GM19023 (cell line): ENCODE results near the gene ZNF536.

Source experiments
- ATAC-seq: cut with Tn5 transposase; IDR thresholded peaks from one replicate; pipeline ENCODE4 v1.9.1; 2021; ENCODE audit warnings: mild to moderate bottlenecking, moderate library complexity; ENCODE audit not compliant: unreplicated experiment

The ZNF536 gene

DNA sequence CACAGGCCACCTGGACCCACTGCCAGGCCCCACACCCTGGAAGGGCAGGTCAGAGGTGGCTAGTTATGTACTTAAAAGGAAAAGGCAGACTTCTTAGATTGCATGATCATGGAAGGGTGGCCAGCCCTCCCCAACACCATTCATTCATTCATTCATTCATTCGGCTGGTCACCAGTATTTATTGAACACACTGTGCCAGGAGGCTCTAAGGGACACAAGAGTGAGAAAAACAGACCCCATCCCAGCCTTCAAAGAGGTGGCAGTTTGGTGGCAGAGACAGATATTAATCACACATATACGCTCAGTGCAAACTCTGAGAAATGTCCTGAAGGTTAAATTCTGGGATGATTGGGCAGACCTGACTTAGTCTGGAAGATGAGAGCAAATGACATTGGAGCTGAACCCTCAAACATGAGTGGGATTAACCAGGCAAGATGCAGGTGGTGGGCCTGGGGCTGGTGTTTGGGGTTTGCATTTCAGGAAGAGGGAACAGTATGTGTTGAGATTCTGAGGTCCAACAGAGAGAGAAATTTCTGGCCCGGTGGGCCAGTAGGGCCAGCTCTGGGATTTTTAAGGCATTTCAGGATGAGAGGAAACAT lies 147.5 kb downstream of the ZNF536 start:
- ATAC-seq, result no peak

DNA sequence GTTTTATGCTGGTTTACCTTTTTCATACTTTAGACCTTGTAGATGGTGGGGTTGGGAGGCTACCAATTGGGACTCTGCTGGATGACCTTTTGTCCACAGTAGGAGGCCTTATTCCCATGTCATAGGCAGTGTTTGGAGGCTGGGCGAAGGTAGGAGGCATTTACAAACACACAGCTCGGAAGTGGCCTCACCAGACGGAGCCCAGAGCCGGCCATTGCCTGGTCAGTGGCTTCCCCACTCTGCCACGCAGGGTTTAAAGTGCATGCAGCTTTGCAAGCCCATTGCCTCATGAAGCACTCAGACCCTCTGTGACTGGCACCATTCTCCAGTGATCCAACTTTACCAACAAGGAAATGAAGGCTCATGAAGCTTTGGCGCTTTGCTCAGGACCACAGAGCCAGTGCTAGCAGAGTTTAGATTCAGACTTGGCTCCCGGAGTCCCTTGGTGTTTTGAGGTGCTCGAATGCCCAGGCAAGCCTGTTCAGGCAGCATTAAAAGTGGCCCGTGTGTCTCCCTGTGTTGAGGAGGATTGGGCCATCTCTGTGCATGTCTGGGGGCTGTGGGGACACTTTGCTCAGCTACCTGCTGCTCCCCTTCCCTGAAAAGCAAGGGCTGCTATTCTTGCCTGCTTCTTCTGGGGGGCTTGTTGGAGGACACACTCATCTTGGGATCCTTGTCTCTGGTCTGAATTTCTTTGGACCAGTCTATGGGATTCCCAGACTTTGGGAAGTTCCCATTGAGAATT lies 148.7 kb downstream of the ZNF536 start:
- ATAC-seq, result no peak

DNA sequence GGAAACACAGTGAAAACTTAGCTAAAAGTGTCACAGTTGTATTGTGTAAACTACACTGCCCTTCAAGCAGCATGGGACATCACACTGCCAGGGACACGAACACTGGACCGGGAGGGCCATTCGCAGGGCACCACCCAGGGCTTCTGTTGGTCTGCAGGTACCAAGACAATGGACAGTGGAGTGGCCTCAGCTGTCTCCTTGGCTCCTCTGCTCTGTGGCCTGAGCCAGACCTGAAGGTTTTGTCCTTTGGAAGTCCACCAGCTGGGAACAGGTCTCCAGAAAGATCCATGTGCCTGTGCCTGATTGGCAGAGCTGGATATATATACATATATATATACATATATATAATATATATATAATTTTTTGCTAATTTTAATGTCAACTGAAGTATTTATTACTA lies 149.8 kb downstream of the ZNF536 start:
- ATAC-seq, result no peak

DNA sequence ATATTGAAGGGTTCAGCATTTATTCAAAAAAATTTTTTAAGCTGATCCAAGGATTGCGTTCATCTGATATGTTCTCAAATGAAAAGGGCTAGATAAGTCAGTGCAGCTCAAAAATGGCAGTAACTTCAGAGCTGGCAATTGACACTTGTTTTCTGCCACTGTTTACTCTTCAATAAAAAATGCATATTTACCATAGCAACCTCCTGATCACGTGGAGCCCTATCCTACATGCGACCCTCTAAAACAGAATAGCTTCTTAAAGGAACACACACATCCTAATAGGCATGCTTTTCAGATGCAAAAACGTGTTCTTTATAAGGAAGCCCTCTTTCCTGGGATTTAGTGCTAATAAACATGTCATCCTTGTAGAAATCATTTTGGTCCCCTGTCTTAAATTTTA lies 150.2 kb downstream of the ZNF536 start:
- no peak for ATAC-seq

DNA sequence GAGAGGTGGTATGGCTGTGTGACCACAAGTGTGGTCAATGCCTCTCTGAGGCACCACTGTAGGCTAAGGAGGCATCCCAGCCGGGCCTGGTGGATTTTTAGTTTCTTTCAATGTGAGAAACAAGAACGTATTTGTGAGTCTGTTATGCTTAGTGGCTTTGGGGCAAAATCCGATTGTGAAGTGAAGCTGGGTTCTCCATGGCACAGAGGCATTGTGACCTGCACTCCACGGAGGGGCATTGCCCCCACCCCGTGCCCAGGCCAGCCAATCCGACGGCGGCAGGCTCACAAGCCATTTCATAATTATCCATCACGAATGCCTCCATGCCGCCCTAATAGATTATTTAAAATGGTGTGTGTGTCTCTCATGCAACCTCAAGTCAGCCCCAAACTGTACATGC lies 151.6 kb downstream of the ZNF536 start:
- ATAC-seq, result no peak

DNA sequence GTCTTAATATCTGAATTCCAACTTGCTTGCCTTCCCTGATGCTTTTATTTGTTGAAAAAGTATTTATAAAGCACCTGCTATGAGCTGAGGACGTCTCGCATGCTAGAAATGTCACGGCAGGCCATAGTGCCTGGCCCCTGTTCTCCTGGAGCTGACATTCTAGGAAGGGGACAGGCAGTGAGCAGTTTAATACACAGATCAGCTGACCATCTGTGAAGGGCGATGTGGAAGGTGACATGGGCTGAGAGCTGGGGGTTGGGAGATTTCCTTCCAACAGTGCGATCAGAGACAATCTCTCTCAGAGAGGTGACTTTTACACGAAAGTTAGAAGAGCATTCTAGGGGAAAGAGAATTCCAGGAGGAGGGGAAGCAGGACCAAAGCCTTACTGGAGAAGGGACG lies 153.2 kb downstream of the ZNF536 start:
- ATAC-seq, result no peak

DNA sequence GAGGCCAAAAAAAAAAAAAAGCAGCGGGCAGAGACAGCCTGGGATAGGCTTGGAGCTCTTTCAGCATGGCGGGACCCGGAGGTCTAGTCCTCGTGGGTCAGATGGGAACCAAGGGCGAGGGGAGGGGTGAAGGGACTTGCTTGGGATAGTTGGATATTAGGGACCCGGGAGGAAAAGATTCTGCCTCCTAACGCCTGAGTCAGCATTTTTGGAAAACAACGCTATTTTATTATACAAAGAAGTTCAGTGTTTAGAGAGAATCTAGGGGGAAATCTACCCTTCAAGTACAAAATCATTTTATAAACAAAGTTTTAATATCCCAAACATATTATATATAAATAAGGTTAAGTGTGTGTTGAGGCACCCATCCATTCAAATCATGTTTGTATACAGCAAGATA lies 156.7 kb downstream of the ZNF536 start:
- no peak for ATAC-seq

DNA sequence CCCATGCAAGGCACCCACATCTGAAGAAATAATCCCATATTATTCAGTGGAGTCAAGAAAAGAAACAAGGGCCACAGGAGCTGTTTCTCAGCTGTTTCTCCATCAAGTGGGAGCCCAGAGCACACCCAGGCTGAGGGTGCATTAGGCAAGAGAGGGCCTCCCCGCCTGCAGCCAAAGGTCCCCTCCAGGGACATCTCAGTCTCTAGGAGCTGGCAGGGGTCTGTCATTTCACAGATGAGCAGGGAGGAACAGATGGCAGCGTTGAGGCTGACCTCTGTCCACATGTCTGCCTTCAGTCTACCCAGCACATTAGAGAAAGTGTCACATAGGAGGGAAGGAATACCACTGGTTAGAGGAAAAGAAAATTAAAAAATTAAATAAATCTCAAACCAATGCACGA lies 157.7 kb downstream of the ZNF536 start:
- ATAC-seq, result no peak

DNA sequence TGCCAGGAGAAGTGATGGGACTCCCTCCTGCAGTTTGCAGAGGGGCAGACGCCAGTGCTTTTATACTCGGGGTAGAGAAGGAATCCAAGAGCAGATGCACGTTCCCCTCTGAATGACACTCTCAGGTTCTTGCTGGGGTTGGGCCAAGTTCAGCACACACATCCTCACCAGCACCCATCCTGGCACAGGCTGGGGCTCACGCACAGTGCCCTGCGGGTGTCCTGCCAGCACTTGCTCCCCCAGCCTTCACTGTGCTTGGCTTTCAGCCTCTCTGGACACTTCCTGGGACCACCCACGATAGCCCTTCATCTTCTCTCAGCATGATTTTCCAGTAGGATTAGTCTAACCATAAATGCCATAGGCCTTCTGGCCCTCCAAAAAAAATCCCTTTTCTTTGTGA lies 158.6 kb downstream of the ZNF536 start:
- ATAC-seq, result no peak

DNA sequence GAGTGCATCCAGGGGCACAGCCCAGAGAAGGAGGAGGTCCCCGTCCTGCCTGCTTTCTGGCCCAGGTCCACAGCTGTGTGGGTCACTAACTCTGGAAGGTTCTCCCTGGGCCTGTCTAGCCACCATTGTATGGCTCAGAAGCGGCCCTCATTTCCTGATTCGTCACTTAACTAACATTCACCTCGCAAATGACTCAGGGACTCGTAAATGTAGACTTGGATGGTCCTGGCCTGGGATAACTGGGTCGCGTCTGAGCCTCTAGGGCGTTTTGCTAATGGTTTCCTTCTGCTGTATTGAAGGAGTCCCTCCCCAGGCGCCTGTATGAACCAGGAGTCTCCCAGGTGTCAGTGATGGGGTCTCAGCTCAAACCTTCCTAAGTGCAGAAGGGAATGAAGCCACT lies 162.8 kb downstream of the ZNF536 start:
- no peak for ATAC-seq

DNA sequence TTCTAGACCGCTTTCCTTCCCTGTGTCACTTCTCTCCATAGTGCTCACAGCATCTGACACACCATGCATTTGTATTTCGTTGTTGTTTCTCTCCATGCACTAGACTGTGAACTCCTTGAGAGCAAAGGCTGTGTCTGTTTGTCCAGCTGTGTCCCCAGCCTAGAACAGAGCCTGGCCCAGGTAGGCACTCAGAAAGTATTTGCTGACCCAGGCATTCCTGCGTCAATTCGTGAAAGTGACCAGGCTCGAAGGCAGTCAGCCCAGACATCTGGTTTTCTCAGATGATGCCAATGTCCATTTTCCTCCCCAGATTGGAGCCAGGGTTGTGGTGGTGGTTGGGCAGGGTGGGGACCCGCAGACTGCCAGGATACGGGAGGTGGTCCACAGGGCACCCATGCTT lies 164.8 kb downstream of the ZNF536 start:
- no peak for ATAC-seq

DNA sequence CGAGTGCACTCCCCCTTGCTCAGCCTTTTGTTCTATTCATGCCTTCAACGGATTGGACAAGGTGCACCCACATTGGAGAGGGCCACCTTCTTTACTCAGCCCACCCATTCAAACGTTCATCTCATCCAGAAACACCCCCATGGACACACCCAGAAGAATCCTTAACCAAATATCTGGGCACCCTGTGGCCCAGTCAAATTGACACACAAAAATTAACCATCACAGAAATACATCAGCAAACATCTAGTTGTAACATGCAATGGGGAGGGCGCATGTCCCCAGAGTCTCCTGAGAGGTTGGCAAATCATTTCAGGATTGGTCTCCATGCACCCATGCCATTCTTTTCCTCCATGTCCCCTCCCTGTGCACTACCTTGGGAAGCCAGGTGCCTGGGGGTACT lies 167.1 kb downstream of the ZNF536 start:
- no peak for ATAC-seq

DNA sequence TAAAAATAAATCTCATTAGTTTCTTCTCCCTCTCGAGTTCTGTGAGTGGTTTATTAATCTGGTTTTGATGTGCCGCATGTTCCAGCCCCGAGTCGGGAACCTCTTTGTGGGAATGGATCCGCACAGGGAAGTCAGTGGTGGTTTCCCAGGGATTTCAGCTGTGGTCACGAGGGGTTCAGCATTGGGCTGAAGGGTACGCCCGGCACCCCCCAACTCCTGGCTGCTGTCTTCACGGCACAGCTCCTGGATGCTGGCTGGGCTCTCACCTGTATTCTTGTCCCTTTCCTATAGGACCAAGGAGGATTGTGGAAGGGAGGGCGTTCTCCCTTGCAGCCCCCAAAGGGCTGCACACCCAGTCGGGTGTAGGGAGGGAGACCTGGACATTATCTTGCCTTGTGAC lies 167.8 kb downstream of the ZNF536 start:
- ATAC-seq, result no peak

DNA sequence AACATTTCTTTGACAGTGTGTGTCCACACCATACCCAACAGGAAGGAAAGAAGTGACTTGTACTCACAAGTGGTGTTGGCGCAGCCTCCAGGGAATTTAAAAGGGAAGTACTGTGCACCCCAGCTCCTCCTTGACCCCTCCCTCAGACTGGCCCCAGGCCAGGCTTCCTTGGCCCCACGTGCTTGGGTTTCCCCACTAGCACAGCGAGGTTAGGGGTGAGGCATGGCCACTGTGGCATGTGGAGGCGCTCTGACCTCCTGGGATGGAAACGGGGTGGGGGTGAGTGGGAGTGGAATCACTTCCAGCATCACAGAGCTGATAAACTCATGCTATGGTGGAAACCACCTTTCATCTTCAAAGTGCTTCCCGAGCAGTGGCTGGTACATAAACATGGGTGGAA lies 168.6 kb downstream of the ZNF536 start:
- ATAC-seq, result no peak

DNA sequence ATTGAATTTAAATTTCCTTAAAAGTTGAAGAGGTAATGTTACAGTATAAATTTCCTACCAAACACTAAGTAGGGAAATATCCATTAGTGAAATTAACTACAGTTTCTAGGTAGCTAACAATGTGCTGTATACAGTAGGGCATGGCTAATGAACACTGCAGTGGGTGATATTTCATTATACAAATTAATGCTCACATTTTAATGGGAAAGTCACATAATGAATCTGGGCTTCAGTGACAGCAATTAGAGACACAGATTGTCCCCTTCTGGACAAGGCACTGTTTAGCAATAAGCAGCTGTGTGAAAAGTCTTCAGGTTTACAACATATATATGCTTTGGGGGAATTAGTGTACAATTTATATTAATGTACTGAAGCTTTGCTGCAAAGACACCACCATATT lies 169.4 kb downstream of the ZNF536 start:
- ATAC-seq, result no peak

DNA sequence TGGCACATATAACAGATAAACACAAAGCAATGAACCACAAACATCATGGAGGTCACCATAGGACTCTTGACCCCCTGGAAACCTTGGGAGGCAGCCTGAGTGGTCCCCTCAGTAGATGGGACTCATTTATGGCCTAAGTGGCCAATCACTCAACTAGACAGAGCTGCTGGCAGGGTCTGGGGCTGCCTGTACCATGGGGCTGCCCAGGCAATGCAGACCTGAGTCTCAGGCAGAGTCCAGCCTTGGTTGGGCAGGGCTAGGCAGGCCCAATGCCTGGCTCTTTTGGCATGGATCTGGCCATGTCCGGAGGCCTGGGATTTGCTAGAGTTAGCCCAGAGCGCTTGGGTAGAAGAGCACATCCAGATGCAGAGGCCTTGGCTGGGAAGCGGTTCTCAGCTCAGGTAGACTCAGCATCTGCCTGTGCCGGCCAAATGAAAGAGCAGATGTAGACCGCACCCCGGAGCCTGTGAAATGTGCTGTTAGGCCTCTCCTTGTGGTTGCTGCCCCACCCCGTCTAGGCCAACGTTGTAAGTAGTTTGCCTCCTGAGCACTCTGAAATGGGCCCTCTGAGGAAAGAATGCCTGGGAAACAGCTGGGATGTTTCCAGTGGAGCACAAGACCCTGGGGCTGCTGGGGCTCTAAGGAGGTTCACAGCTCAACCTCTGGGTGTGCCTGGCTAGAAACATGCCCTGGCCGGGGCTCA lies 171.2 kb downstream of the ZNF536 start:
- no peak for ATAC-seq

DNA sequence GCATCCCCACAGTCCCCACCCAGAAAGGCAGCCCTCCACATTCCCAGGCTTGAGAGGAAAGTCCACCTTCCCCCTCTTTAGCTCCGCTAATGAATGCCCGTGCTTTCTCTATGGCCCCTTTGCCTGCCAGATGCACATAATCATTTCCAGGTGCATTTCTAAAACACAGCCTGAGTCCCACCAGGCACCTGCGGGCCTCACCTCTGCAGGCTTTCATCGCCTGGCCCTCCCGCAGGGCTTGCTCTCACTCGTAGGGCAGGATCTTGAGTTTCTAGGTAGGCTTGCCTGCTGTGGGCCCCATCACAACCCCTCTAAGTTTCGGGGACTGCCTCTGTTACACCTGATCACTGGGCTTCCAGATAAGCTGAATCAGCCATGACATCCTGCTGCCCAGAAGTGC lies 173.6 kb downstream of the ZNF536 start:
- ATAC-seq, result no peak

DNA sequence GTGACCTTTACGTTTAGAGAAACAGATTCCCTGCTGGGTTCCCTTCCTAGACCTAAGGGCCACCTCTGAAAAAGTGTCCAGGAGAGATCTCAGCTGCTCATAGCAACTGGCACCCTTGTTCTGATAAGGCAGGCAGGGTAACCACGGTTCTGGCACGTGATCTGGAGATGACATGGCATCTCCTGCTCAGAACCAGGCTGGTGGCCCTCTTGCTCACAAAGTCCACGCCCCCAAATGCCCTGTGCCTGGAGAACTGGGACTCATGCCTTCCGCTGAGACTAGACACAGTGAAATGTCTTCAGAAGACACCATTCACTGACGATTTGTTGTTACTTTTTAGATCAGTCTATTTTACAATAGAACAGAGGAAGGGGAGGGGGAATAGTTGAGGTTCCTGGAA lies 174.1 kb downstream of the ZNF536 start:
- no peak for ATAC-seq

DNA sequence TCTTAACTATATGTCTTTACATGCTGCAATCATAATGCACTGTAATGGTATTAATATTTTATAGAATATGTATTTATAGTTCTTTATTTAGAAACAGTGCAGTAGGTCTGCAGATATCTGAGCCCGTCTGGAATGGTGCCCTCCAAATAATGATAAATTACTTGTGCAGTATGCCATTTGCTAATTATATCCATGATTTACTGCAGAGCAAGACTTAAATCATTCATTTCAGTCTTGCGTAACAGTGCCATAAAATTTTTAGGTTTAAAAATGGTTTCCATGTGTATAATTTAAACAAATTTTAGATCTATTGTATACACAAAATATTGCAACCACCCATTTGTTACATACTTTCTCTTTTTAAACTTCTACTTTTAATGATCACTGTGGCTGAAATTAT lies 175.1 kb downstream of the ZNF536 start:
- ATAC-seq, result no peak

DNA sequence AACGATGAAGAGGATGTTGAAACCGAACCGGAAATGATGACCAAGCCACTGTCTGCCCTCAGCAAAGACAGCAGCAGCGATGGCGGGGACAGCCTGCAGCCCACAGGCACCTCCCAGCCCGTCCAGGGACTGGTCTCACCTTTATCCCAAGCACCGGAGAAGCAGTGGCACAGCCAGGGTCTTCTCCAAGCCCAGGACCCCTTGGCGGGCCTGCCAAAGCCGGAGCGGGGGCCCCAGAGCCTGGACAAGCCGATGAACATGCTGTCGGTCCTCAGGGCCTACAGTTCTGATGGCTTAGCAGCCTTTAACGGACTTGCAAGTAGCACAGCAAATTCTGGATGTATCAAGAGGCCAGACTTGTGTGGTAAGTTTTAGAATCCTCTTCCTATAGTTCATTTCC lies 177.0 kb downstream of the ZNF536 start:
- ATAC-seq, result no peak

DNA sequence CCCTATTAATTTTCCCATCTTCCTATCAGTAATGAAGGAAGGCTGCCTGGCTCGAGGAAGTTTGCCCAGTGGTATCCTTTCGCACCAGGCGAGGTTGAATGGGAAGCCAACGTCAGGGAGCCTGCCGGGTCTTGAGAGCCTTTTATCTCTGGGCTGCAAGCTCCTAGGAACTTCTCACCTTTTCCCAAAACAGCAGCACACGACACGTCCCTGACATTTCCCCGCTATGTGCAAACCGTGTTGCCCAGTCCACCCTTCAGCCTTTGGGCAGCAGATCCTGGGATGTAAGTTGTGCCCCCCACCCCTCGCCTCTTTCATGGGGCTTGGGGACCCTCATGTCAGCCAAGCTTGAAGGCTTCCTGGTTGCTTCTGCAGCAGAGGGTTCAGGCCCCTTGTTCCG lies 179.1 kb downstream of the ZNF536 start:
- ATAC-seq, result no peak

DNA sequence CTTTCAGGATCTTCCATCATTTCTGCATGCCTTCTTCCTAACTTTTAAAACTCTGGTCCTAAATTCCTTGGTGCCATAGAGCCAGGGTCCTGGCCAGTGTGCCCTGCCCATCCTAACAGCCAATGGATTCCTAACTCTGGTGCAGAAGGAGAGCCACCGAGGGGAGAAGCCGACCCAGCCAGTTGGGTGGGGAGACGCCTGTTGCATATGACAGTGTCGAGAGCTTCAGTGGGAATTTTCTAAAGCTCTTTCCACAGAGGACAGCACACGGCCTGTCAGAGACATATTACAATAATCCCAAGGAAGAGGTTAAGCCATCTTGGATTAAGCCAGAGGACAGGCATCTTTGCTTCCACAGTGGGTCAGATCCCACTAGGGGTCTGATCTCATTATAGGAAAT lies 180.4 kb downstream of the ZNF536 start:
- ATAC-seq, result no peak
